Measurements from ENCODE around the gene FOXF1. TPM values are rescaled to one million over a fixed set of nuclear protein-coding genes. Genes with fewer than 3 reads are reported as not detected.

FOXF1 gene
- total RNA-seq, 1 donor from 2014 or later: 0.69 TPM

DNA sequence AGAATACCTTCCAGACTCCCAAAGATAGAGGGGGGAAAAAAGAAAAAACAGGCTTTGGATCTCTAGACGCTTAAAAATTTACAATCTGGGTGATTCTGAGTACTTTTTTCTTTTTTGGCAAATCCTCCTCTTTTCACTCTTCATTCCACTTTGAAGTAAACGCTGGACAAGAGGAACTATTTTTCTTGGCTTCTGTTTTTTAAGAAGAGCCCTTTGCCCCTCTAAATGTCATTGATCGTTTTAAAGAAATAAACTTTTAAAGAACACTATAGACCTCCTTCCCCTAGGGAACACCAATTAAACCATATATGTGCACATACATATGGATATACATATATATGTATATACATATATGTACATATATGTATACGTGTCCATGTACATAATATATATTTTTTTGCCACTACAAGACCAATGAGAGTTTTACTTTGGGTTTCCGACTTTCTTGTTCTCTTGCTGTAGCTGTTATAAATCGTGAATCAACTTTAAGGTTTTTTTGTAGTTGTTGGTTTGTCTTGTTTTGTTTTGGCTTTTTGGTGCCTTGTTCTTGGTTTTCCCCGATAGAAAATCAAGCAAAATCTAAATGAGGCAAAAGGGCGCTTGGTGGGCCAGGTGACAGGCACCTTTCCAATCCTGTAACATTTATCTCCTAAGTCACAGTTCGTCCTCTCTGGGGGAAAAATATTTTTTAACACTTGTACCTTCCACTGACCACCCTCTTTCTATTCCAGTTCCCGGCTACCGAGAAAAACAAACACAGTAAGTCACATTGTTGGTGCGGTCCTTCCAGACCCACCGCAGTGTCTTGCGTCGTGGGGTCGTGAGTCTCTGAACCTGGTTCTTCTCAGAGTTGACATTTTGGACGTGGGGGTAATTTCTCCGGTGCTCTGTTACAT, 4.4 kb downstream of the FOXF1 start:
- H3K4me3 Mint-ChIP-seq (ENCODE audit: unreplicated experiment): no peak overlapping the region

DNA sequence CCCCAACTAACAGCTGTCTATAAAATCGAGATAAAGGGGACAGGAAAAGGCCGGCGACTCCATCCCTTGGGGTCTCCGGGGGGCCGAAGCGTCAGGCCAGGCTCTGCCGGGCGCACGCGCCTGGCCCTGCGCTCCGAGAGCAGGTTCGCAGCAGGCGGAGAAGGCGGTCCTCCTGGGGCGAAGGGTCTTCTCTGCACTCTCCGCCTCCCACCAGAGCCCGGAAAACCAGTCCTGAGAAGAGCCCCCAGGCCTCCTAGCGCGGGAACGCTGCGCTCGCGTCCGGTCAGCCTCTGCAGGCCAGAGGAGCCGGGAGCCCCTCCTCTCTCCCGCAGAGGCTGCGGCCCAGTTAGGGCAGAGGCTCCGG, 5.1 kb downstream of the FOXF1 start:
- H3K27ac Mint-ChIP-seq (ENCODE audit: unreplicated experiment): no peak overlapping the region
- DNase-seq (ENCODE audit: low spot score): no peak

More for the DNA sequence above, 4.4 kb downstream of the FOXF1 start:
- Mint-ChIP-seq H3K27me3 (ENCODE audit: unreplicated experiment) (peaks cover 27% of the 10 kb centered on the region), H3K36me3 (ENCODE audit: low read depth, unreplicated experiment) (no peaks in the 10 kb centered on the region), H3K9me3 (ENCODE audit: unreplicated experiment) (no peaks in the 10 kb centered on the region), H3K4me1 (ENCODE audit: unreplicated experiment) (peaks cover 9% of the 10 kb centered on the region), H3K27ac (ENCODE audit: unreplicated experiment) (no peak overlapping the region)
- TF ChIP-seq, protein P1, sequence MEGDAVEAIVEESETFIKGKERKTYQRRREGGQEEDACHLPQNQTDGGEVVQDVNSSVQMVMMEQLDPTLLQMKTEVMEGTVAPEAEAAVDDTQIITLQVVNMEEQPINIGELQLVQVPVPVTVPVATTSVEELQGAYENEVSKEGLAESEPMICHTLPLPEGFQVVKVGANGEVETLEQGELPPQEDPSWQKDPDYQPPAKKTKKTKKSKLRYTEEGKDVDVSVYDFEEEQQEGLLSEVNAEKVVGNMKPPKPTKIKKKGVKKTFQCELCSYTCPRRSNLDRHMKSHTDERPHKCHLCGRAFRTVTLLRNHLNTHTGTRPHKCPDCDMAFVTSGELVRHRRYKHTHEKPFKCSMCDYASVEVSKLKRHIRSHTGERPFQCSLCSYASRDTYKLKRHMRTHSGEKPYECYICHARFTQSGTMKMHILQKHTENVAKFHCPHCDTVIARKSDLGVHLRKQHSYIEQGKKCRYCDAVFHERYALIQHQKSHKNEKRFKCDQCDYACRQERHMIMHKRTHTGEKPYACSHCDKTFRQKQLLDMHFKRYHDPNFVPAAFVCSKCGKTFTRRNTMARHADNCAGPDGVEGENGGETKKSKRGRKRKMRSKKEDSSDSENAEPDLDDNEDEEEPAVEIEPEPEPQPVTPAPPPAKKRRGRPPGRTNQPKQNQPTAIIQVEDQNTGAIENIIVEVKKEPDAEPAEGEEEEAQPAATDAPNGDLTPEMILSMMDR (IDR thresholded peaks at IDR 0.05; ENCODE audit: unreplicated experiment): no peak
- no peak for DNase-seq (ENCODE audit: low spot score)

DNA sequence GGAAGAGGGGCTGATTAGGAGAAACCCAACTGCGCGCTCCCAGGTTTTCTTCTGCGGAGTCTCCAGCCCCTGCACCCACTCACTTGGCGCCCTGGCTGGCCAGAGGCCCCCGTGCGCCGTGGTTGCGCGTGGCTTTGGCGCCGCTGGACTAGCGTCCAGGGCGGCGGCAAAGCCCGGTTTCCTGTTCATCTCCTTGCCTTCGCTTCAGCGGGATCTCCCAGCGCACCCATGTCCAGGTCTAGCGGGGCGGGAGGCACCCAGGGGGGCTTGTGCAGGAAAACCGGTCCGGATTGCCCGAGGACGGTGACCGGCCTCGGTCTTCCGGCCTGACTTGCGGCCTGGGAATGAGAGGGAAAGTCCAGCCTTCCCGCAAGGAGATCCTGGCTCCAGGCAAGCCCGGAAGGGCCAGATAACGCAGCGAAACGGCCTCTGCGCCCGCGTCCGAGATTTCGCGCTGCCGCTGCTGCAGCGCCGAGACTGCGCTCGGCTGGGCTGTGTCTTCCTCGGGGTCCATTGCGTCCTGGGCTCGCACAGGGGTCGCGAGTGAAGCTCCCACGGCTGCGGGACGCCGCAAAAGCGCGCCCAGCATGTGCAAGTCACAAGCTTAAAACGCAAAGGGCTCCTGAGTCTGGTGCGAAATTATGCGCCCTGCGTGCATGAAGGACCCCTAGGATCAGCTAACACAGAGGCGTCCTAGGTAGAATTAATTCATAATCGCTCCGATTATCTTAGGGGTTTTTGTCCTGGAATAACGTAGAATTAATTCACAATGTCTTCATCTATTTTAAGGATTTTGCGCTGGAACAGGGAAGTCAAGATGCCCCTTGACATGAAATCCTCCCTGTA, 5.7 kb downstream of the FOXF1 start:
- H3K36me3 Mint-ChIP-seq (ENCODE audit: low read depth, unreplicated experiment): no peaks in the 10 kb centered on the region

More for the DNA sequence above, 5.1 kb downstream of the FOXF1 start:
- no peaks in the 10 kb centered on the region for H3K9me3 Mint-ChIP-seq (ENCODE audit: unreplicated experiment)
- TF ChIP-seq, protein P1 (IDR thresholded peaks at IDR 0.05; ENCODE audit: unreplicated experiment): no peak
- peaks cover 27% of the 10 kb centered on the region for H3K27me3 Mint-ChIP-seq (ENCODE audit: unreplicated experiment)
- peaks cover 9% of the 10 kb centered on the region for H3K4me1 Mint-ChIP-seq (ENCODE audit: unreplicated experiment)
- H3K36me3 Mint-ChIP-seq (ENCODE audit: low read depth, unreplicated experiment): no peaks in the 10 kb centered on the region
- H3K4me3 Mint-ChIP-seq (ENCODE audit: unreplicated experiment): no peak overlapping the region

DNA sequence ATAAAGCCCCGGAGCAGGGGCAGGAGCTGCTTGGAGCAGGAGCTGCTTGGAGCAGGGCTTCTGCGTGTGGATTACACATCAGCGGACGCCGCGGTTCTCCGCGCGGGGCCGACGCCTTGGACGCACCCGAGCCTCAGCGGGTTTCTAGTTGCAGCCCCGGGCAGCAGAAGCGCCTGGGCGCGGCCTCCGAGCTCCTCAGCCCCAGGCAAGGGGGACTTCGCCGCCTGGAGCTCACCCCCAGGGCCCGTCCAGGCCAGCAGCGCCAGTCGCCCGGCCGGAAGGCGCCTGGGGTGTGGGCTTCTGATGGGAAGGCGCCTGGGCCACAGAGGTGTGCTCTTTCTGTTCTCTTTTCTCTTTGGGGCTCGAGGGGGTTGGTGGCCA, 6.3 kb downstream of the FOXF1 start:
- peaks cover 28% of the 10 kb centered on the region for H3K27me3 Mint-ChIP-seq (ENCODE audit: unreplicated experiment)
- no peaks in the 10 kb centered on the region for H3K36me3 Mint-ChIP-seq (ENCODE audit: low read depth, unreplicated experiment)
- no peaks in the 10 kb centered on the region for H3K9me3 Mint-ChIP-seq (ENCODE audit: unreplicated experiment)
- no peak overlapping the region for H3K27ac Mint-ChIP-seq (ENCODE audit: unreplicated experiment)
- TF ChIP-seq, protein P1 (IDR thresholded peaks at IDR 0.05; ENCODE audit: unreplicated experiment): no peak
- DNase-seq (ENCODE audit: low spot score): no peak
- no peak overlapping the region for H3K4me3 Mint-ChIP-seq (ENCODE audit: unreplicated experiment)
- H3K4me1 Mint-ChIP-seq (ENCODE audit: unreplicated experiment): peaks cover 8% of the 10 kb centered on the region

More for the DNA sequence above, 5.7 kb downstream of the FOXF1 start:
- no peak overlapping the region for H3K4me3 Mint-ChIP-seq (ENCODE audit: unreplicated experiment)
- peaks cover 26% of the 10 kb centered on the region for H3K27me3 Mint-ChIP-seq (ENCODE audit: unreplicated experiment)
- TF ChIP-seq, protein P1 (IDR thresholded peaks at IDR 0.05; ENCODE audit: unreplicated experiment): no peak
- H3K27ac Mint-ChIP-seq (ENCODE audit: unreplicated experiment): no peak overlapping the region
- peaks cover 9% of the 10 kb centered on the region for H3K4me1 Mint-ChIP-seq (ENCODE audit: unreplicated experiment)
- H3K9me3 Mint-ChIP-seq (ENCODE audit: unreplicated experiment): no peaks in the 10 kb centered on the region
- DNase-seq (ENCODE audit: low spot score): no peak

Measured in endothelial cell (in vitro differentiated cells).